ENCODE measurements around the gene PPP1R11. TPM values are rescaled to one million over a fixed set of nuclear protein-coding genes. Genes with fewer than 3 reads are reported as not detected.
"Not testable (repeated sequence)": the region's sequence is repeated elsewhere in the genome, so short reads cannot be mapped to it uniquely, and the experiment has no call there.

Gene PPP1R11
- total RNA-seq, 1 experiment from 2014 or later, result 35.5 TPM

DNA sequence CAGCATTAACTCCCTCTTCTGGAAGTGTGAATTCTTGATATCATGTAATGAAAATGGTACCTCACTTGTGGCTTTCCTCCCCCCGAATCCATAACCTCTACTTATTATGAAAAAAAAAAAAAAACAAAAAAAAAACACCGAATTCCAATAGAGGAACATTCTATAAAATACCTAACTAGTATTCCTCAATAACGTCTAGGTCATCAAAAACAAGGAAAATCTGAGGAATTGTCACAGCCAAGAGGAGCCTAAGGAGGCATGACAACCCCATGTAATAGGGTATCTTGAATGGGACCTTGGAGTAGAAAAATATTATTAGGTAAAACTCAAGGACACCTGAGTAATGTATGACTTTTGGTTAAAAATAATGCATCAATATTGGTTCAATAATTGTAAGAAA lies 44.8 kb upstream of the PPP1R11 start:
- Histone ChIP-seq H3K36me3 (ENCODE audit: control insufficient read depth, insufficient read depth, low read length) (no peaks in the 10 kb centered on the region), H3K4me3 (ENCODE audit: low read depth, low read length) (no peak overlapping the region), H3K9me3 (no peaks in the 10 kb centered on the region), H3K4me1 (0 out of 2 replicates have a peak, but pooled peaks cover 4% of the 10 kb centered on the region), H3K27me3 (replicated peaks; ENCODE audit: control insufficient read depth, insufficient read depth, low read length) (no peaks in the 10 kb centered on the region)
- no peak for DNase-seq
- no peak overlapping the region for H3K4me3 Mint-ChIP-seq (ENCODE audit: unreplicated experiment)
- H3K27ac Mint-ChIP-seq (ENCODE audit: unreplicated experiment), result no peak overlapping the region
- H3K9me3 Mint-ChIP-seq (ENCODE audit: unreplicated experiment), result no peaks in the 10 kb centered on the region
- intact Hi-C loops (cut with micrococcal nuclease; ENCODE audit: unreplicated experiment), result no loop called here
- no peaks in the 10 kb centered on the region for H3K27me3 Mint-ChIP-seq (ENCODE audit: insufficient read depth, unreplicated experiment)
- no peaks in the 10 kb centered on the region for H3K36me3 Mint-ChIP-seq (ENCODE audit: insufficient read depth, unreplicated experiment)
- H3K4me1 Mint-ChIP-seq (ENCODE audit: low read depth, unreplicated experiment), result no peaks in the 10 kb centered on the region
- BruUV-seq (replicated peaks), result no TSS peak
- TF ChIP-seq, protein P1, sequence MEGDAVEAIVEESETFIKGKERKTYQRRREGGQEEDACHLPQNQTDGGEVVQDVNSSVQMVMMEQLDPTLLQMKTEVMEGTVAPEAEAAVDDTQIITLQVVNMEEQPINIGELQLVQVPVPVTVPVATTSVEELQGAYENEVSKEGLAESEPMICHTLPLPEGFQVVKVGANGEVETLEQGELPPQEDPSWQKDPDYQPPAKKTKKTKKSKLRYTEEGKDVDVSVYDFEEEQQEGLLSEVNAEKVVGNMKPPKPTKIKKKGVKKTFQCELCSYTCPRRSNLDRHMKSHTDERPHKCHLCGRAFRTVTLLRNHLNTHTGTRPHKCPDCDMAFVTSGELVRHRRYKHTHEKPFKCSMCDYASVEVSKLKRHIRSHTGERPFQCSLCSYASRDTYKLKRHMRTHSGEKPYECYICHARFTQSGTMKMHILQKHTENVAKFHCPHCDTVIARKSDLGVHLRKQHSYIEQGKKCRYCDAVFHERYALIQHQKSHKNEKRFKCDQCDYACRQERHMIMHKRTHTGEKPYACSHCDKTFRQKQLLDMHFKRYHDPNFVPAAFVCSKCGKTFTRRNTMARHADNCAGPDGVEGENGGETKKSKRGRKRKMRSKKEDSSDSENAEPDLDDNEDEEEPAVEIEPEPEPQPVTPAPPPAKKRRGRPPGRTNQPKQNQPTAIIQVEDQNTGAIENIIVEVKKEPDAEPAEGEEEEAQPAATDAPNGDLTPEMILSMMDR (IDR thresholded peaks at IDR 0.05; ENCODE audit: insufficient read depth in 1 of 2, low read depth in 1 of 2, low read length in 1 of 2, severe bottlenecking in 1 of 2, unreplicated experiment in 1 of 2), result no peak
- ChIA-PET POLR2A (no interaction called here), CTCF (no interaction called here)

DNA sequence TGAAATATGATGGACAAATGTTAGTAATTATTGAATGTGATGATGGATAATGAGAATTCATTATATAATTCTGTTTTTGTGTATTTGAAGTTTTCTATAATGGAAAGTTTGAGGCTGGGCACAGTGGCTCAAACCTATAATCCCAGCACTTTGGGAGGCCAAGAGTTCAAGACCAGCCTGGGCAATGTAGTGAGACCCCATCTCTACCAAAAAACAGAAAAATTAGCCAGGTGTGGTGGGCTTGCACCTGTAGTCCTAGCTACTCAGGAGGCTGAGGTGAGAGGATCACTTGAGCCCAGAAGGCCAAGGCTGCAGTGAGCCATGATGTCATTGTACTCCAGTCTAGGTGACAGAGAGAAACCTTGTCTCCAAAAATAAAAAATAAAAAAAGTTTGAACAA lies 44.3 kb upstream of the PPP1R11 start:
- H3K36me3 Mint-ChIP-seq (ENCODE audit: insufficient read depth, unreplicated experiment); intact Hi-C loops (cut with micrococcal nuclease; ENCODE audit: unreplicated experiment); H3K4me1 Mint-ChIP-seq (ENCODE audit: low read depth, unreplicated experiment); H3K4me3 ChIP-seq (ENCODE audit: low read depth, low read length); H3K9me3 ChIP-seq; H3K9me3 Mint-ChIP-seq (ENCODE audit: unreplicated experiment); H3K27ac Mint-ChIP-seq (ENCODE audit: unreplicated experiment); POLR2A ChIA-PET; H3K4me3 Mint-ChIP-seq (ENCODE audit: unreplicated experiment); H3K27me3 ChIP-seq (replicated peaks; ENCODE audit: control insufficient read depth, insufficient read depth, low read length); CTCF ChIA-PET; BruUV-seq (replicated peaks); H3K27me3 Mint-ChIP-seq (ENCODE audit: insufficient read depth, unreplicated experiment); H3K36me3 ChIP-seq (ENCODE audit: control insufficient read depth, insufficient read depth, low read length); DNase-seq; H3K4me1 ChIP-seq: not testable (repeated sequence)

DNA sequence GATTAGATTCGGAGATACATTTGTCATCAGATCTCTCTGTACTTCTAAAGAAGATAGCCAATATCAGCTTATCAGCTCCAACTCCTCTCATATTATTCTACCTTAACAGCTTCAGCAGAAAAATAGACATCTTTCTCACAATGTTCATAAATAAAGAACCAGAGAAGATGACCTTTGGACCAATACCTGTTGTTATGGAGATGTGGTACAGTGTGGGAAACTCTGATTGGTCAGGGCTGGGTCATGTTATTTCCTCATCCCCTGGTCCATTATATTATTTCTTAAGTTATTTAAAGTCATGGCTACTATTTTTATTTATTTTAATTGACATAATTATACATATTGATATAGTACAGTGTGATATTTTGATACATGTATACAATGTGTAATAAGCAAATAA lies 41.8 kb upstream of the PPP1R11 start:
- no peaks in the 10 kb centered on the region for H3K27me3 ChIP-seq (replicated peaks; ENCODE audit: control insufficient read depth, insufficient read depth, low read length)
- H3K4me3 ChIP-seq (ENCODE audit: low read depth, low read length), result no peak overlapping the region
- POLR2A ChIA-PET, result no interaction called here
- no peak overlapping the region for H3K27ac Mint-ChIP-seq (ENCODE audit: unreplicated experiment)
- 0 out of 2 replicates have a peak, but pooled peaks cover 4% of the 10 kb centered on the region for H3K4me1 ChIP-seq
- TF ChIP-seq, protein P1 (IDR thresholded peaks at IDR 0.05; ENCODE audit: insufficient read depth in 1 of 2, low read depth in 1 of 2, low read length in 1 of 2, severe bottlenecking in 1 of 2, unreplicated experiment in 1 of 2), result no peak
- no TSS peak for BruUV-seq (replicated peaks)
- CTCF ChIA-PET, result no interaction called here
- no peaks in the 10 kb centered on the region for H3K36me3 ChIP-seq (ENCODE audit: control insufficient read depth, insufficient read depth, low read length)
- H3K36me3 Mint-ChIP-seq (ENCODE audit: insufficient read depth, unreplicated experiment), result no peaks in the 10 kb centered on the region
- no peak overlapping the region for H3K4me3 Mint-ChIP-seq (ENCODE audit: unreplicated experiment)
- no peak for DNase-seq
- intact Hi-C loops (cut with micrococcal nuclease; ENCODE audit: unreplicated experiment), result no loop called here
- no peaks in the 10 kb centered on the region for H3K9me3 Mint-ChIP-seq (ENCODE audit: unreplicated experiment)
- H3K27me3 Mint-ChIP-seq (ENCODE audit: insufficient read depth, unreplicated experiment), result no peaks in the 10 kb centered on the region
- no peaks in the 10 kb centered on the region for H3K9me3 ChIP-seq
- H3K4me1 Mint-ChIP-seq (ENCODE audit: low read depth, unreplicated experiment), result no peaks in the 10 kb centered on the region

DNA sequence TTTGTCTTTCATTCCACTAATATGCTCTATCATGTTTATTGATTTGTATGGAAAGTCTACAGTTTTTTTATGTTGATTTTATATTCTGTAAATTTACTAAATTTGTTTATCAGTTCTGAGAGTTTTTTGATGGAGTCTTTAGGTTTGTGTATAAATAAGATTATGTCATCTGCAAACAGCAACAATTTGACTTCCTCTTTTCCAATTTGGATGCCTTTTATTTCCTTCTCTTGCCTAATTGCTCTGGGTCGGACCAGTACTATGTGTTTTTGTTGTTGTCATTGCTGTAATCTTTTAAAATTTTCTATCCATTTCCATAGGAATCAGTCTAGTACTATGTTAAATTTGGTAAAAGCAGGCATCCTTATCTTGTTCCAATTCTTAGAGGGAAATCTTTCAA lies 37.4 kb upstream of the PPP1R11 start:
- no peaks in the 10 kb centered on the region for H3K36me3 ChIP-seq (ENCODE audit: control insufficient read depth, insufficient read depth, low read length)
- TF ChIP-seq, protein P1 (IDR thresholded peaks at IDR 0.05; ENCODE audit: insufficient read depth in 1 of 2, low read depth in 1 of 2, low read length in 1 of 2, severe bottlenecking in 1 of 2, unreplicated experiment in 1 of 2), result no peak
- Mint-ChIP-seq H3K36me3 (ENCODE audit: insufficient read depth, unreplicated experiment) (no peaks in the 10 kb centered on the region), H3K27ac (ENCODE audit: unreplicated experiment) (no peak overlapping the region), H3K4me3 (ENCODE audit: unreplicated experiment) (no peak overlapping the region), H3K27me3 (ENCODE audit: insufficient read depth, unreplicated experiment) (no peaks in the 10 kb centered on the region), H3K9me3 (ENCODE audit: unreplicated experiment) (no peaks in the 10 kb centered on the region), H3K4me1 (ENCODE audit: low read depth, unreplicated experiment) (no peaks in the 10 kb centered on the region)
- no peaks in the 10 kb centered on the region for H3K9me3 ChIP-seq
- intact Hi-C loops (cut with micrococcal nuclease; ENCODE audit: unreplicated experiment), result no loop called here
- CTCF ChIA-PET, result no interaction called here
- BruUV-seq (replicated peaks), result no TSS peak
- H3K4me1 ChIP-seq, result 0 out of 2 replicates have a peak, but pooled peaks cover 4% of the 10 kb centered on the region
- no peak for DNase-seq
- no peak overlapping the region for H3K4me3 ChIP-seq (ENCODE audit: low read depth, low read length)
- no peaks in the 10 kb centered on the region for H3K27me3 ChIP-seq (replicated peaks; ENCODE audit: control insufficient read depth, insufficient read depth, low read length)
- POLR2A ChIA-PET, result no interaction called here

Data from Caco-2 (cell line).